Erythroblast (primary cell): ENCODE data around the gene DDX60.

Source experiments
- DNase-seq, 2 experiments: peaks; one replicate each; lab custom pipeline; 2025; lab: John Stamatoyannopoulos, UW
- GATA1 ChIP-seq: IDR thresholded peaks from 2 replicates; pipeline ENCODE4 v1.6.1; 2011; ENCODE audit warnings: low read depth, mild to moderate bottlenecking, control low read depth, low read length, moderate library complexity
- POLR2A ChIP-seq: IDR thresholded peaks from 2 replicates; pipeline ENCODE4 v1.6.1; 2011; ENCODE audit warnings: mild to moderate bottlenecking, low read length

DDX60 gene

GRCh38 chr4:168212656-168213055 lies 105.9 kb downstream of the DDX60 start:
- DNase-seq = no peak
- TF ChIP-seq GATA1 = no peak
- no peak for TF ChIP-seq POLR2A

DNA sequence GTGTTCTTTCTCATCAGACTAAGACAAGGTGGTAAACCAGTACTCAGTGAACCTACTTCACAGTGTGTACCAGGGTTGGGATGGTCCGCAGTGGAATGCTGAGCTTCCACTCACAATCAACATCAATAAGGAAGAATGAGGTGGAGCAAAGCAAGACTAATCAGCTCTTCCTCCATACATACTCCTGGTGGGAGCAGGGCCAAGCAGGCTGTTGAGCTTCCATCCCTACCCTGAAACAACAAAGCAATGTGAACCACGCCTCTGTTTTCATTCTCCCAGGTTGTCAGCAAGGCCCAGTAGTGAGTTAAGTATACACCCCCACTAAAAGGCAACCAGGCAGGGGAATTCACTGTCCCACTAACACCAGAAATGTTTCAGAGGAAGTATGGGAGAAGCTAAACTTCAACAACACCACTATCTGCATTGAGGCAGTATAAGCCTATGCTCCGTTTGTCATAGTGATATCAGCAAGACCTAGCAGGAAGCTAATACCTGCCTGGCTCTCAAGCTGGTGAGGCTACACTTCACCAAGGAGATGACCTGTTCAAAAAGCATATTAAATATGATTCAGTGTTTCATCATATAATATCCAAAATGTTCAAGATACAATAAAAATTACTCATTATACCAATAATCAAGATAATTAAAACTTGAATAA lies 109.5 kb downstream of the DDX60 start:
- TF ChIP-seq POLR2A (no peak), GATA1 (no peak)
- no peak for DNase-seq

DNA sequence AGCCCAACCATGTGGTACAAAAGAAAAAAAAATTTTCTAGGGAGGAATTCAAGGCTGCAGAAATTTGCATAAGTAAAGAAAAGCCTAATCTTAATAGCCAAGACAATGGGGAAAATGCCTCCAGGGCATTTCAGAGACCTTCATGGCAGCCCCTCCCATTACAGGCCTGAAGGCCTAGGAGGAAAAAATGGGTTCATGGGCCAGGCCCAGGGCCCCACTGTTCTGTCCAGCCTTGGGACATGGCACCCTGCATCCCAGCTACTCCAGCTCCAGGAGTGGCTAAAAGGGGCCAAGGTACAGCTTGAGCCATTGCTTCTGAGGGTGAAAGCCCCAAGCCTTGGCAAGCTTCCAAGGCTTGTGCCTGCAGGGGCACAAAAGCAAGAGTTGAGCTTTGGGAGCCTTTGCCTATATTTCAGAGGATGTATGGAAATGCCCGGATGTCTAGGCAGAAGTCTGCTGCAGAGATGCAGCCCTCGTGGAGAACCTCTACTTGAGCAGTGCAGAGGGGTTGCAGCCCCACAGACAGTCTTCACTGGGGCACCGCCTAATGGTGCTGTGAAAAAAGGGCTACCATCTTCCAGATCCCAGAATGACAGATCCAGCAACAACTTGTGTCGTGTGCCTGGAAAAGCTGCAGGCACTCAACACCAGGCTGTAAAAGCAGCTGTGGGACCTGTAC lies 115.2 kb downstream of the DDX60 start:
- TF ChIP-seq POLR2A (no peak), GATA1 (no peak)

DNA sequence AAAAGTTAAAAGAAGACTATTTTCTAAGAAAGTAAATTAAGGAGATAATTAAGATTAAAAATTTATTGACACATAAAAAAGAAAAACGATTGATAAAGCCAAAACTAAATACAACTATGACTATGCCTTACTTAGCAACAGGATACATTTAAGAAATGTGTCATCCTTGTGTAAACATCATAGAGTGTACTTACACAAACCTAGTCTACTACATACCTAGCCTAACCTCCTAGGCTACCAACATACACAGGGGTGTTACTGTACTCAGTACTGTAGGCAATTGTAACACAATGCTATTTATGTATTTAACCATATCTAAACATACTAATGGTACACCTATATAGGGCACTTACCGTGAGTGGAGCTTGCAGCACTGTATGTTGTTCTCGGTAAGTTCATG lies 117.9 kb downstream of the DDX60 start:
- DNase-seq = no peak
- TF ChIP-seq GATA1 (no peak), POLR2A (no peak)

More for the DNA sequence above, 115.2 kb downstream of the DDX60 start:
- peak in 1 of 2 experiments; percentile 17 for DNase-seq

- DNase-seq = no peak
- TF ChIP-seq GATA1 (no peak), POLR2A (no peak)
Observed at GRCh38 chr4:168199260-168199957, 119.1 kb downstream of the DDX60 start.

- no peak for DNase-seq
- no peak for TF ChIP-seq POLR2A
- no peak for TF ChIP-seq GATA1
Observed at GRCh38 chr4:168197926-168198325, 120.6 kb downstream of the DDX60 start.

- TF ChIP-seq POLR2A (no peak), GATA1 (no peak)
- no peak for DNase-seq
Observed at GRCh38 chr4:168188754-168189153, 129.8 kb downstream of the DDX60 start.

DNA sequence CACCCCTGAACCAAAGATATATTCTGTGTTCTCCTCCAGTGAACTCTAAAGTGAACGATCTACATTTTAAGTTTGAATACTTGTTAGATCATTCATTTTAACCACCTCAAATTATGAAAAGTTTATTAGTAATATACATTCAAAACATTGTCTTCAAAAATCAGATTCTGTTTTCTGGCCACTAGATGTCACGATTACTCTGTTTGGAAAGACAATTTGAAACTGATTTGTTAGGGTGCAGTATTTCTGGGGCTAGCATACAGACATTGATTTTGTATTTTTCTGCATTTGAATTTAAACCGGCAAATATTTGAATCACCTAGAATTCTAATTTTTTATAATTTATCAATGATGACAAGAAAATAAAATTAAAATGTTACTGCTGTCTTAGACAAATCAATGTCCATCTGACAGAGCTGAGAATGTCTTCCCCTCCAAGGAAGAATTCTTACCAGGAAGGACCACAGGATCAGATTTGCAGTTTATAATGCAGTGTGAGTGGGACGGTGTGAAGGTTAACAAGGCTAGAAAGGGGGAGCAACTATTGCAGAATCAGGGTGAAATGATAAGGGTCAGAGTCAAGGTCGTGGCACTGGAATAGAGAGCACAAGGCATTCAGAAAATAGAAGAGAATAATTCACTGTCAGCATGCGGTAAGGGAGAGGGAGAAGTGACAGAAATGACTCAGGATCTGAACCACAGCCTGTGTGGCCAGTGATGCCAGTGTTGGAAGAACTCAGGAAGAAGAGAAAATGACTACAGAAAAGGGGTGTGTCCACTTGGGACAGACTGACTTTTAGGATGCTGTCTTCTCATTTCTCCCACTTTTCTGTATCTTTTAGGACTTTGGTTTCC lies 134.6 kb downstream of the DDX60 start:
- TF ChIP-seq POLR2A = no peak
- no peak for TF ChIP-seq GATA1
- DNase-seq = peak; percentile 62 to 77

DNA sequence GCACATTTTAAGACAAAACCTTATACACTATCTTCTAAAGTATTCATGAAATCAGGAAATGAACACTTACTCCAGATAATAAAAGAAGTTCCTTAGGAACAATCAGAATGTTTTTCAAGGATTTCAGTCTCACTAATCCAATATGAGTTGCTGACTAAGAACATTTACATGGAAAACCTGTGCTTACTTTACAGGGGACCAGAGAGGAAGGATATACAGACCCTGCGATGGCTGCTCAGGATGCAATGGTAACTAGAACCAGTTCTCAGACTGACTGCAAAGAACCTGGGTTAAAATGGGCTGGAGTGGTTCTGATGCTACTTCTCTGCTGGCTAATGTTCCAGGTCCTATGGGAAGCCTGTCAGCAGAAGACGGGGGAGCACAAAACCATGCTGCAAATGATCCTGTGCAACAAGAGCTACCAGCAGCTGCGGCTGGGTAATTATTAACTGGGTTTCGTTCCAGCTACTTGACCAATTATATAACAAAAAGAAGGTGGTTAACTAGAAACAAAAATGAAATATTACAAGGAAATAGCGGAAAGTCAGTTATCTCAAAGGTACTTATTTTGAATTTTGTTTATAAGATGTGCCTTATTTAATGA lies 140.9 kb downstream of the DDX60 start:
- TF ChIP-seq POLR2A (no peak), GATA1 (no peak)
- no peak for DNase-seq

GRCh38 chr4:168174308-168174707 lies 144.2 kb downstream of the DDX60 start:
- DNase-seq = no peak
- TF ChIP-seq GATA1 (no peak), POLR2A (no peak)

DNA sequence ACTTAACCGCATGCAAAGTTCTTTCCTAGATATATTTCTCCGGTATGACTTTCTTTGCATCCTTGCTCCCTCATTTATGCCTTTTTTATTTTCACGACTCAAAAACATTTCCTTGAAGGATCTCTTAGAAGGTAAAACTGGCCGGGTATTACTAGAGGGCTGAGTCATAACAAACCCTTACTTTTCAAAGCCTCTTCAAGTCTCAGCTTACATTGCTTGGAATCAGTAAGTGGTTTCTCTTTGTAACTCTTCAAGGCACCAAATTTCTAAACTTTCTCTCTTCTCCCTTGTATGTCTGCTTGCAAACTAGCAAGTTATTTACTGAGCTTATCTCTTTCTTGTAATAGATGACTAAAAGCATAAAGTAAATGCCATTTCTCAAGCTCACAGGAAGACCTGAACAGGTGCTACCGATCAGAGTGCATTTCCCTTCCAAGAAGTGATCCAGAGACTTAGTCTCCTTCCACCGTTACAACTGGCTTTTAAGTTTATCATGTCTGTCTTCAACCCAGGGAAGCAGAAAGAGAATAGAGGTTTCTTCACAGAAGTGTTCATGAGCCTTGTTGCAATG lies 150.8 kb downstream of the DDX60 start:
- DNase-seq = no peak
- TF ChIP-seq POLR2A (no peak), GATA1 (no peak)
